ENCODE data around the gene C12orf43. TPM values are rescaled to one million over a fixed set of nuclear protein-coding genes. Genes with fewer than 3 reads are reported as not detected.

C12orf43 gene
- total RNA-seq, 2 donors from 2014 or later: 8.8 to 10.4 TPM

- DNase-seq (no peak), ATAC-seq (no peak)
- intact Hi-C loops (cut with DNase I): no loop called here
Measured at GRCh38 chr12:120960657-120961056, 55.6 kb downstream of the C12orf43 start.

- intact Hi-C loops (cut with DNase I): no loop called here
Measured at GRCh38 chr12:120959111-120959878, 57.0 kb downstream of the C12orf43 start.

GRCh38 chr12:120956579-120957300, 59.5 kb downstream of the C12orf43 start:
- DNase-seq: no peak
- no peak for ATAC-seq
- intact Hi-C loops (cut with DNase I): no loop called here

More at GRCh38 chr12:120959111-120959878, 57.0 kb downstream of the C12orf43 start:
- DNase-seq (no peak), ATAC-seq (no peak)

GRCh38 chr12:120955232-120955631, 61.1 kb downstream of the C12orf43 start:
- DNase-seq: no peak
- no peak for ATAC-seq
- intact Hi-C loops (cut with DNase I): no loop called here

GRCh38 chr12:120950807-120951206, 65.5 kb downstream of the C12orf43 start:
- no peak for DNase-seq
- intact Hi-C loops (cut with DNase I): no loop called here

More at GRCh38 chr12:120950807-120951206, 65.5 kb downstream of the C12orf43 start:
- no peak for ATAC-seq

Other genes with a start within 250 kb of the C12orf43 start
- 10 to 100 TPM; 27.6 to 29.7 TPM for gene SPPL3, start 112.1 kb downstream of the C12orf43 start, total RNA-seq
- not detected for gene HNF1A, start 37.9 kb downstream of the C12orf43 start, total RNA-seq
- 1 to 10 TPM in 1 of 2 donors, under 1 TPM in 1; 0.35 to 1.6 TPM for gene OASL, start 22.8 kb upstream of the C12orf43 start, total RNA-seq
- gene P2RX7, start 116.4 kb upstream of the C12orf43 start, total RNA-seq: 1 to 10 TPM; 1.3 to 3.0 TPM
- gene P2RX4, start 193.6 kb upstream of the C12orf43 start, total RNA-seq: 10 to 100 TPM; 10.1 to 11.7 TPM

All from left cardiac atrium (tissue), 4 donors.